ENCODE data around the gene GRIN2C. TPM values are rescaled to one million over a fixed set of nuclear protein-coding genes. Genes with fewer than 3 reads are reported as not detected.

Gene GRIN2C
- total RNA-seq, 1 experiment from 2014 or later, result 0.11 TPM

- Histone ChIP-seq H3K27me3 (ENCODE audit: insufficient read depth, low read depth) (peaks cover 53% of the 10 kb centered on the region), H3F3A (ENCODE audit: insufficient read depth, low read depth) (no peaks in the 10 kb centered on the region; the same call in 1 of the 2 replicates), H4K20me1 (ENCODE audit: insufficient read depth) (no peaks in the 10 kb centered on the region), H3K4me1 (replicated peaks; ENCODE audit: insufficient read depth) (no peaks in the 10 kb centered on the region), H3K9me2 (ENCODE audit: insufficient read depth) (no peaks in the 10 kb centered on the region), H2AFZ (no peak overlapping the region), H3K36me3 (ENCODE audit: low read depth) (no peaks in the 10 kb centered on the region), H3K4me3 (no peak overlapping the region), H3K79me2 (ENCODE audit: low read depth) (no peaks in the 10 kb centered on the region), H3K9me3 (ENCODE audit: insufficient read depth, low read depth) (no peaks in the 10 kb centered on the region), H3K27ac (no peak overlapping the region), H3K4me2 (no peak overlapping the region)
- ChIA-PET CTCF (no interaction called here), POLR2A (ENCODE audit: unreplicated experiment) (interaction anchor here (0.6 kb wide), 1 partner anchor 285 kb away, joined by 4 read pairs; no protein-coding TSS in a partner anchor)
- no TSS peak for BruUV-seq (replicated peaks)
- DNase-seq, result no peak
- intact Hi-C loops (cut with micrococcal nuclease; ENCODE audit: unreplicated experiment), result no loop called here
- TF ChIP-seq EZH2 (IDR thresholded peaks at IDR 0.05; ENCODE audit: low read depth) (no peak), CTCF (conservative IDR thresholded peaks at IDR 0.05) (no peak)
Observed at GRCh38 chr17:74850914-74851313, 8.8 kb downstream of the GRIN2C start.

- ChIA-PET CTCF (no interaction called here), POLR2A (ENCODE audit: unreplicated experiment) (interaction anchor here (0.6 kb wide), 1 partner anchor 284 kb away, joined by 4 read pairs; no protein-coding TSS in a partner anchor)
- H3F3A ChIP-seq (ENCODE audit: insufficient read depth, low read depth), result no peaks in the 10 kb centered on the region; the same call in 1 of the 2 replicates
- no peak overlapping the region for H3K4me3 ChIP-seq
- H2AFZ ChIP-seq, result no peak overlapping the region
- no peak for DNase-seq
- H3K79me2 ChIP-seq (ENCODE audit: low read depth), result no peaks in the 10 kb centered on the region
- H3K4me2 ChIP-seq, result no peak overlapping the region
- TF ChIP-seq EZH2 (IDR thresholded peaks at IDR 0.05; ENCODE audit: low read depth) (no peak), CTCF (conservative IDR thresholded peaks at IDR 0.05) (no peak; the same call in 1 of the 2 replicates)
- H3K27ac ChIP-seq, result no peak overlapping the region
- no TSS peak for BruUV-seq (replicated peaks)
- H3K27me3 ChIP-seq (ENCODE audit: insufficient read depth, low read depth), result peaks cover 47% of the 10 kb centered on the region
- no peaks in the 10 kb centered on the region for H4K20me1 ChIP-seq (ENCODE audit: insufficient read depth)
- intact Hi-C loops (cut with micrococcal nuclease; ENCODE audit: unreplicated experiment), result no loop called here
- H3K9me3 ChIP-seq (ENCODE audit: insufficient read depth, low read depth), result no peaks in the 10 kb centered on the region
- no peaks in the 10 kb centered on the region for H3K4me1 ChIP-seq (replicated peaks; ENCODE audit: insufficient read depth)
- no peaks in the 10 kb centered on the region for H3K36me3 ChIP-seq (ENCODE audit: low read depth)
- no peaks in the 10 kb centered on the region for H3K9me2 ChIP-seq (ENCODE audit: insufficient read depth)
Observed at GRCh38 chr17:74850310-74850709, 9.4 kb downstream of the GRIN2C start.

- Histone ChIP-seq H3K9me3 (ENCODE audit: insufficient read depth, low read depth) (no peaks in the 10 kb centered on the region), H3F3A (ENCODE audit: insufficient read depth, low read depth) (no peaks in the 10 kb centered on the region; the same call in 1 of the 2 replicates), H3K4me3 (no peak overlapping the region), H3K9me2 (ENCODE audit: insufficient read depth) (no peaks in the 10 kb centered on the region), H3K4me2 (no peak overlapping the region), H4K20me1 (ENCODE audit: insufficient read depth) (no peaks in the 10 kb centered on the region), H3K4me1 (replicated peaks; ENCODE audit: insufficient read depth) (no peaks in the 10 kb centered on the region), H3K36me3 (ENCODE audit: low read depth) (no peaks in the 10 kb centered on the region), H2AFZ (no peak overlapping the region), H3K79me2 (ENCODE audit: low read depth) (no peaks in the 10 kb centered on the region), H3K27ac (no peak overlapping the region), H3K27me3 (ENCODE audit: insufficient read depth, low read depth) (peaks cover 32% of the 10 kb centered on the region)
- no TSS peak for BruUV-seq (replicated peaks)
- CTCF ChIA-PET, result no interaction called here
- DNase-seq, result no peak
- POLR2A ChIA-PET (ENCODE audit: unreplicated experiment), result no interaction called here
- intact Hi-C loops (cut with micrococcal nuclease; ENCODE audit: unreplicated experiment), result no loop called here
- TF ChIP-seq CTCF (conservative IDR thresholded peaks at IDR 0.05), result no peak
- no peak for TF ChIP-seq EZH2 (IDR thresholded peaks at IDR 0.05; ENCODE audit: low read depth)
Observed at GRCh38 chr17:74848656-74849399, 10.9 kb downstream of the GRIN2C start.

Measured in PC-9 (cell line).